ENCODE data around the gene TKFC. TPM values are rescaled to one million over a fixed set of nuclear protein-coding genes. Genes with fewer than 3 reads are reported as not detected.
A peak's percentile ranks its signal among the peaks of the same experiment; 100 is the strongest.

The TKFC gene
- total and polyA plus RNA-seq, 9 of the 15 experiments (the other 6 are each of a cell fraction or from before 2014, with no cell fraction given) = 2.0 to 61.7 (median 28.5) TPM

DNA sequence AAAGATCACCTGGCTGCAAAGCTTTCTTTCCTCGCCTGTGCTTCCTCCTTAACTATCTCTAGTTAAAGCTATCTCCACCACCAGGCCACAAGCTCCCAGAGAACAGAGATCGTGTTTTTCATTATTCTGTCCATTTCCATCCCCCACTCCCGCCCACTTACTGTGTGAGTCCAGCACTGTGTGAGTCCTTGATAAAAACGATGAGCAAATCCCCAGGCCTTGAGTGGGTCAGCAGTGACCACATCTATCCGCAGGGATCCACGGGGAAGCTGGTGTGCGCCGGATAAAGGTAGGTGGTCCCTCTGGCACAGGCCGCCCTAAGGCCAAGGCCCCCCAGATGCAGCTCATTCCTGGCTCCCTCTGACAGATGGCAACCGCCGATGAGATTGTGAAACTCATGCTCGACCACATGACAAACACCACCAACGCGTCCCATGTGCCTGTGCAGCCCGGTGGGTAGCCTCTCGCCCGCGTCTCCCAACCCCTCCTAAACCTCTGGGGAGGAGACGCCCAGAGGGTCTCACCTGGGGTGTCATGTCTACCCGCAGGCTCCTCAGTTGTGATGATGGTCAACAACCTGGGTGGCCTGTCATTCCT is 9.3 kb downstream of the TKFC start (continued):
- TF ChIP-seq HNRNPH1 (optimal IDR thresholded peaks at IDR 0.05; ENCODE audit: low read depth, low read length) = no peak
- TF ChIP-seq CREM (IDR thresholded peaks at IDR 0.05; ENCODE audit: low read depth) = peak; percentile 69; the same call in 1 of the 2 replicates
- no peak for TF ChIP-seq THRAP3 (IDR thresholded peaks at IDR 0.05; ENCODE audit: borderline replicate concordance)
- TF ChIP-seq RAD21 (CRISPR knock-in tag; conservative IDR thresholded peaks at IDR 0.05 in 1 of 2, IDR thresholded peaks at IDR 0.05 in 1 of 2) = no peak
- no peak for TF ChIP-seq PTTG1 (tag; IDR thresholded peaks at IDR 0.05; ENCODE audit: low read depth)
- peak; percentile 52; the same call in 1 of the 2 replicates for TF ChIP-seq CXXC5 (CRISPR knock-in tag; IDR thresholded peaks at IDR 0.05)
- no peak for TF ChIP-seq ZNF551 (CRISPR knock-in tag; IDR thresholded peaks at IDR 0.05)
- TF ChIP-seq SAFB2 (IDR thresholded peaks at IDR 0.05; ENCODE audit: borderline replicate concordance, low read depth, low read length, severe bottlenecking) = no peak
- TF ChIP-seq NELFE (IDR thresholded peaks at IDR 0.05; ENCODE audit: insufficient read depth, insufficient read length) = no peak
- TF ChIP-seq, protein P1, sequence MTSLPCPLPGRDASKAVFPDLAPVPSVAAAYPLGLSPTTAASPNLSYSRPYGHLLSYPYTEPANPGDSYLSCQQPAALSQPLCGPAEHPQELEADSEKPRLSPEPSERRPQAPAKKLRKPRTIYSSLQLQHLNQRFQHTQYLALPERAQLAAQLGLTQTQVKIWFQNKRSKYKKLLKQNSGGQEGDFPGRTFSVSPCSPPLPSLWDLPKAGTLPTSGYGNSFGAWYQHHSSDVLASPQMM (CRISPR knock-in tag; IDR thresholded peaks at IDR 0.05) = no peak
- TF ChIP-seq, protein P2, sequence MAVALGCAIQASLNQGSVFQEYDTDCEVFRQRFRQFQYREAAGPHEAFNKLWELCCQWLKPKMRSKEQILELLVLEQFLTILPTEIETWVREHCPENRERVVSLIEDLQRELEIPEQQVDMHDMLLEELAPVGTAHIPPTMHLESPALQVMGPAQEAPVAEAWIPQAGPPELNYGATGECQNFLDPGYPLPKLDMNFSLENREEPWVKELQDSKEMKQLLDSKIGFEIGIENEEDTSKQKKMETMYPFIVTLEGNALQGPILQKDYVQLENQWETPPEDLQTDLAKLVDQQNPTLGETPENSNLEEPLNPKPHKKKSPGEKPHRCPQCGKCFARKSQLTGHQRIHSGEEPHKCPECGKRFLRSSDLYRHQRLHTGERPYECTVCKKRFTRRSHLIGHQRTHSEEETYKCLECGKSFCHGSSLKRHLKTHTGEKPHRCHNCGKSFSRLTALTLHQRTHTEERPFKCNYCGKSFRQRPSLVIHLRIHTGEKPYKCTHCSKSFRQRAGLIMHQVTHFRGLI (CRISPR knock-in tag; IDR thresholded peaks at IDR 0.05) = no peak
- no peak for TF ChIP-seq TBL1XR1 (IDR thresholded peaks at IDR 0.05; ENCODE audit: low read length in 2 of 2)
- peak; percentile 89 to 94 for TF ChIP-seq KDM1A (IDR thresholded peaks at IDR 0.05)
- no peak for TF ChIP-seq SRSF7 (optimal IDR thresholded peaks at IDR 0.05; ENCODE audit: low read depth, low read length)
- TF ChIP-seq ZNF354B (CRISPR knock-in tag; IDR thresholded peaks at IDR 0.05) = no peak
- no peak for TF ChIP-seq NONO (IDR thresholded peaks at IDR 0.05; ENCODE audit: low read depth in 2 of 2, low read length in 1 of 2)
- TF ChIP-seq HNRNPK (IDR thresholded peaks at IDR 0.05; ENCODE audit: low read depth, low read length, poor library complexity, severe bottlenecking) = no peak
- no peak for TF ChIP-seq ZNF239 (CRISPR knock-in tag; IDR thresholded peaks at IDR 0.05)
- TF ChIP-seq JUNB (CRISPR knock-in tag; conservative IDR thresholded peaks at IDR 0.05) = no peak
- no peak for TF ChIP-seq ZNF263 (CRISPR knock-in tag; IDR thresholded peaks at IDR 0.05; ENCODE audit: borderline replicate concordance)
- TF ChIP-seq HDAC1 (IDR thresholded peaks at IDR 0.05) = peak in 1 of 2 experiments; percentile 86; a peak in 3 of 4 replicates
- no peak for TF ChIP-seq ZNF3 (CRISPR knock-in tag; IDR thresholded peaks at IDR 0.05)
- TF ChIP-seq, protein P3, sequence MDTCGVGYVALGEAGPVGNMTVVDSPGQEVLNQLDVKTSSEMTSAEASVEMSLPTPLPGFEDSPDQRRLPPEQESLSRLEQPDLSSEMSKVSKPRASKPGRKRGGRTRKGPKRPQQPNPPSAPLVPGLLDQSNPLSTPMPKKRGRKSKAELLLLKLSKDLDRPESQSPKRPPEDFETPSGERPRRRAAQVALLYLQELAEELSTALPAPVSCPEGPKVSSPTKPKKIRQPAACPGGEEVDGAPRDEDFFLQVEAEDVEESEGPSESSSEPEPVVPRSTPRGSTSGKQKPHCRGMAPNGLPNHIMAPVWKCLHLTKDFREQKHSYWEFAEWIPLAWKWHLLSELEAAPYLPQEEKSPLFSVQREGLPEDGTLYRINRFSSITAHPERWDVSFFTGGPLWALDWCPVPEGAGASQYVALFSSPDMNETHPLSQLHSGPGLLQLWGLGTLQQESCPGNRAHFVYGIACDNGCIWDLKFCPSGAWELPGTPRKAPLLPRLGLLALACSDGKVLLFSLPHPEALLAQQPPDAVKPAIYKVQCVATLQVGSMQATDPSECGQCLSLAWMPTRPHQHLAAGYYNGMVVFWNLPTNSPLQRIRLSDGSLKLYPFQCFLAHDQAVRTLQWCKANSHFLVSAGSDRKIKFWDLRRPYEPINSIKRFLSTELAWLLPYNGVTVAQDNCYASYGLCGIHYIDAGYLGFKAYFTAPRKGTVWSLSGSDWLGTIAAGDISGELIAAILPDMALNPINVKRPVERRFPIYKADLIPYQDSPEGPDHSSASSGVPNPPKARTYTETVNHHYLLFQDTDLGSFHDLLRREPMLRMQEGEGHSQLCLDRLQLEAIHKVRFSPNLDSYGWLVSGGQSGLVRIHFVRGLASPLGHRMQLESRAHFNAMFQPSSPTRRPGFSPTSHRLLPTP (IDR thresholded peaks at IDR 0.05; ENCODE audit: borderline replicate concordance, extremely low read depth, insufficient read length) = no peak
- TF ChIP-seq KLF6 (CRISPR knock-in tag; IDR thresholded peaks at IDR 0.05; ENCODE audit: borderline replicate concordance) = no peak
- no peak for TF ChIP-seq TAF7 (tag; IDR thresholded peaks at IDR 0.05)

All from K562 (cell line).